B cell (primary cell): ENCODE measurements around the gene TMEM232.

ENCODE experiments used
- CTCF ChIP-seq: fragments of 200-600 bp; IDR thresholded peaks from one replicate; pipeline ENCODE4 v1.8.0; 2022; ENCODE audit warnings: antibody characterized with exemption, mild to moderate bottlenecking
- EZH2 ChIP-seq: IDR thresholded peaks from 2 replicates; pipeline ENCODE4 v1.6.1; 2012; ENCODE audit warnings: borderline replicate concordance, low read depth, mild to moderate bottlenecking, moderate library complexity, low read length; ENCODE audit not compliant: insufficient read depth, poor library complexity, severe bottlenecking

- TF ChIP-seq CTCF = no peak
- no peak for TF ChIP-seq EZH2
Measured at GRCh38 chr5:110588286-110588980, 138.0 kb downstream of the TMEM232 start.
